Measurements from ENCODE around the gene SPAG17. TPM values are rescaled to one million over a fixed set of nuclear protein-coding genes. Genes with fewer than 3 reads are reported as not detected.
"Not testable (repeated sequence)": the region's sequence is repeated elsewhere in the genome, so short reads cannot be mapped to it uniquely, and the experiment has no call there.

Gene SPAG17
- total RNA-seq, 1 donor from 2014 or later: 0.52 TPM

DNA sequence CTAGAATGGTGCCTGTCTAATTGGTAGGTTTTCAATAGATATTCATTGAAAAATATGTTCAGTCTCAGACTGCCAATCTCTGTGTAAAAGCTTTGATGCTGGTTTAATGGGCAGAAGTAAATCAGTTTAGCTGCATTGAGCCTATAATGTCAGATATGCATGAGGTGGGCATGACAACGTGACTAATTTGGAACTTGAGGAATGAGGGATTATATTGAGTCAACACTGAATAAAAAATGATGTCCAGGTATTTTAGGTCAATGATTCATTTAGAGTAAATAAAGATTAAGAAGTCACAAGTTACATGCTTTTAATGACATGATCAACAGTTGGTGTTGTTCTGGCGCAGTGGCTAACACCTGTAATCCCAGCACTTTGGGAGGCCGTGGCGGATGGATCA, 252.5 kb downstream of the SPAG17 start:
- Histone ChIP-seq H3K4me1 (ENCODE audit: control insufficient read depth in 3 of 3, insufficient read depth in 3 of 3, low read length in 3 of 3) (peaks cover 17 to 37% (median 19%) of the 10 kb centered on the region in 3 donors), H3K4me3 (ENCODE audit: low read length in 3 of 3) (no peak overlapping the region), H3K36me3 (ENCODE audit: control insufficient read depth in 3 of 3, insufficient read depth in 3 of 3, low read length in 3 of 3) (peaks cover 0 to 21% (median 3%) of the 10 kb centered on the region in 3 donors), H3K9ac (ENCODE audit: low read depth in 1 of 3, low read length in 3 of 3) (no peak overlapping the region), H3K27me3 (ENCODE audit: control insufficient read depth in 3 of 3, insufficient read depth in 3 of 3, low read length in 3 of 3) (no peaks in the 10 kb centered on the region), H3K27ac (ENCODE audit: low read depth, low read length) (no peak overlapping the region), H3K9me3 (ENCODE audit: control insufficient read depth in 3 of 3, low read length in 3 of 3) (no peaks in the 10 kb centered on the region)

GRCh38 chr1:117930484-117930883, 254.5 kb downstream of the SPAG17 start:
- no peaks in the 10 kb centered on the region for H3K27me3 ChIP-seq (ENCODE audit: control insufficient read depth in 3 of 3, insufficient read depth in 3 of 3, low read length in 3 of 3)
- H3K36me3 ChIP-seq (ENCODE audit: control insufficient read depth in 3 of 3, insufficient read depth in 3 of 3, low read length in 3 of 3): peaks cover 0 to 8% (median 3%) of the 10 kb centered on the region in 3 donors
- peak overlapping the region; percentile 83 to 91 (median 89) for H3K9ac ChIP-seq (ENCODE audit: low read depth in 1 of 3, low read length in 3 of 3)
- no peaks in the 10 kb centered on the region for H3K9me3 ChIP-seq (ENCODE audit: control insufficient read depth in 3 of 3, low read length in 3 of 3)
- peaks cover 17 to 37% (median 22%) of the 10 kb centered on the region in 3 donors for H3K4me1 ChIP-seq (ENCODE audit: control insufficient read depth in 3 of 3, insufficient read depth in 3 of 3, low read length in 3 of 3)
- H3K27ac ChIP-seq (ENCODE audit: low read depth, low read length): no peak overlapping the region
- H3K4me3 ChIP-seq (ENCODE audit: low read length in 3 of 3): peak overlapping the region; percentile 98 to 99 (median 98)

- Histone ChIP-seq H3K27ac (ENCODE audit: low read depth, low read length) (no peak overlapping the region), H3K36me3 (ENCODE audit: control insufficient read depth in 3 of 3, insufficient read depth in 3 of 3, low read length in 3 of 3) (peaks cover 0 to 8% (median 3%) of the 10 kb centered on the region in 3 donors), H3K9me3 (ENCODE audit: control insufficient read depth in 3 of 3, low read length in 3 of 3) (no peaks in the 10 kb centered on the region), H3K9ac (ENCODE audit: low read depth in 1 of 3, low read length in 3 of 3) (peak overlapping the region; percentile 83 to 91 (median 89)), H3K27me3 (ENCODE audit: control insufficient read depth in 3 of 3, insufficient read depth in 3 of 3, low read length in 3 of 3) (no peaks in the 10 kb centered on the region), H3K4me3 (ENCODE audit: low read length in 3 of 3) (peak overlapping the region; percentile 98 to 99 (median 98)), H3K4me1 (ENCODE audit: control insufficient read depth in 3 of 3, insufficient read depth in 3 of 3, low read length in 3 of 3) (peaks cover 17 to 37% (median 22%) of the 10 kb centered on the region in 3 donors)
Observed at GRCh38 chr1:117930173-117930447, 254.9 kb downstream of the SPAG17 start.

- Histone ChIP-seq H3K9ac (ENCODE audit: low read depth in 1 of 3, low read length in 3 of 3) (peak within 1 kb of the TSS; percentile 83 to 91 (median 89)), H3K36me3 (ENCODE audit: control insufficient read depth in 3 of 3, insufficient read depth in 3 of 3, low read length in 3 of 3) (peaks cover 0 to 4% (median 3%) of the 10 kb centered on the region in 3 donors), H3K4me3 (ENCODE audit: low read length in 3 of 3) (peak within 1 kb of the TSS; percentile 98 to 99 (median 98)), H3K9me3 (ENCODE audit: control insufficient read depth in 3 of 3, low read length in 3 of 3) (no peaks in the 10 kb centered on the region), H3K4me1 (ENCODE audit: control insufficient read depth in 3 of 3, insufficient read depth in 3 of 3, low read length in 3 of 3) (peaks cover 17 to 37% (median 22%) of the 10 kb centered on the region in 3 donors), H3K27ac (ENCODE audit: low read depth, low read length) (peak within 1 kb of the TSS; percentile 89), H3K27me3 (ENCODE audit: control insufficient read depth in 3 of 3, insufficient read depth in 3 of 3, low read length in 3 of 3) (no peaks in the 10 kb centered on the region)
Observed at GRCh38 chr1:117929343-117930172, 255.5 kb downstream of the SPAG17 start, which contains the start of the genes GDAP2 and WDR3. TSS of gene GDAP2 (minus strand) at chr1:117929621. CDS start at chr1:117920357, 9,264 bp downstream. TSS of gene WDR3 (plus strand) at chr1:117929739. CDS start at chr1:117933320, 3,581 bp downstream.

GRCh38 chr1:117928881-117929342, 256.1 kb downstream of the SPAG17 start:
- no peaks in the 10 kb centered on the region for H3K36me3 ChIP-seq (ENCODE audit: control insufficient read depth in 3 of 3, insufficient read depth in 3 of 3, low read length in 3 of 3)
- no peaks in the 10 kb centered on the region for H3K27me3 ChIP-seq (ENCODE audit: control insufficient read depth in 3 of 3, insufficient read depth in 3 of 3, low read length in 3 of 3)
- peaks cover 17 to 37% (median 22%) of the 10 kb centered on the region in 3 donors for H3K4me1 ChIP-seq (ENCODE audit: control insufficient read depth in 3 of 3, insufficient read depth in 3 of 3, low read length in 3 of 3)
- no peaks in the 10 kb centered on the region for H3K9me3 ChIP-seq (ENCODE audit: control insufficient read depth in 3 of 3, low read length in 3 of 3)
- peak overlapping the region; percentile 89 for H3K27ac ChIP-seq (ENCODE audit: low read depth, low read length)
- peak overlapping the region; percentile 83 to 91 (median 88) for H3K9ac ChIP-seq (ENCODE audit: low read depth in 1 of 3, low read length in 3 of 3)
- H3K4me3 ChIP-seq (ENCODE audit: low read length in 3 of 3): peak overlapping the region; percentile 98 to 99 (median 98)

DNA sequence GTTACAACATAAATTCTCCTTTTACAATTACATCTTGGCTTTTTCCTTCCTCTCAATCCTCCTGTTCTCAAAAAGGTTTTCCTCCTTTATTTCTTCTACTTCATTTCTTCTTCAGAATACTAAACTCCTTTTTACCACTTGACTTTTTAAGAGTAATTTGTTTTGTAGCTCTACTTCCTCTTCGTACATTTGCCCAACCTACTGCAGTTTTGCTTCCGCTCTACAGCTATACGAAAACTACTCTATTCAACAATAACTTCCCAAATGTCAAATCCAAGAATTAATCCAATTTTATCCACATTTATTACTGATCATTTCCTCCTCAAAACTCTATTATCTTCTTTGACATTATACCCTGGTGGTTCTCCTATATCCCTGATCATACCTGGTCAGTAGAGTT, 259.0 kb downstream of the SPAG17 start:
- Histone ChIP-seq H3K9ac (ENCODE audit: low read depth in 1 of 3, low read length in 3 of 3) (no peak overlapping the region), H3K9me3 (ENCODE audit: control insufficient read depth in 3 of 3, low read length in 3 of 3) (no peaks in the 10 kb centered on the region), H3K4me3 (ENCODE audit: low read length in 3 of 3) (no peak overlapping the region), H3K27ac (ENCODE audit: low read depth, low read length) (no peak overlapping the region), H3K4me1 (ENCODE audit: control insufficient read depth in 3 of 3, insufficient read depth in 3 of 3, low read length in 3 of 3) (peaks cover 12 to 26% (median 22%) of the 10 kb centered on the region in 3 donors), H3K27me3 (ENCODE audit: control insufficient read depth in 3 of 3, insufficient read depth in 3 of 3, low read length in 3 of 3) (no peaks in the 10 kb centered on the region), H3K36me3 (ENCODE audit: control insufficient read depth in 3 of 3, insufficient read depth in 3 of 3, low read length in 3 of 3) (no peaks in the 10 kb centered on the region)

DNA sequence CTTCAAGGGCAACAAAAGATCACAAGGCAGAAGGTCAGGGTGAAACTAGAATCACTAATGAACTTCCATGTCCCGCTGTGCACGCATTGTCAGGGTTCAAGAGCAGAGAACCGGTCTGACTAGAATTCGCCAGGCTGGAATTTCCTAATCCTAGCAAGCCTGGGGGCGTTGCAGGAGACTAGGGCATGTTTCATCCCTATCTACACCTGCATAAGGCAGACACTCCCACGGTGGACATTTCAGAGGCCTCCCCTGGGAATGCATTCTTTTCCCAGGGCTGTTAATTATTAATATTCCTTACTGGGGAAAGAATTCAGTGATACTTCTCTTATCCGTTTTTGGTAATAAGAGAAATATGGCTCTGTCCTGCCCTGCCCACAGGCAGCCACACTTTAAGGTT, 262.3 kb downstream of the SPAG17 start:
- H3K9ac ChIP-seq (ENCODE audit: low read depth in 1 of 3, low read length in 3 of 3); H3K4me3 ChIP-seq (ENCODE audit: low read length in 3 of 3); H3K27ac ChIP-seq (ENCODE audit: low read depth, low read length); H3K27me3 ChIP-seq (ENCODE audit: control insufficient read depth in 3 of 3, insufficient read depth in 3 of 3, low read length in 3 of 3); H3K9me3 ChIP-seq (ENCODE audit: control insufficient read depth in 3 of 3, low read length in 3 of 3); H3K4me1 ChIP-seq (ENCODE audit: control insufficient read depth in 3 of 3, insufficient read depth in 3 of 3, low read length in 3 of 3): not testable (repeated sequence)
- peaks cover 0 to 13% (median 7%) of the 10 kb centered on the region in 3 donors for H3K36me3 ChIP-seq (ENCODE audit: control insufficient read depth in 3 of 3, insufficient read depth in 3 of 3, low read length in 3 of 3)

- Histone ChIP-seq H3K36me3 (ENCODE audit: control insufficient read depth in 3 of 3, insufficient read depth in 3 of 3, low read length in 3 of 3) (peaks cover 0 to 19% (median 12%) of the 10 kb centered on the region in 3 donors), H3K4me3 (ENCODE audit: low read length in 3 of 3) (no peak overlapping the region), H3K9ac (ENCODE audit: low read depth in 1 of 3, low read length in 3 of 3) (no peak overlapping the region), H3K27ac (ENCODE audit: low read depth, low read length) (no peak overlapping the region), H3K4me1 (ENCODE audit: control insufficient read depth in 3 of 3, insufficient read depth in 3 of 3, low read length in 3 of 3) (peaks cover 0 to 3% (median 0%) of the 10 kb centered on the region in 3 donors), H3K27me3 (ENCODE audit: control insufficient read depth in 3 of 3, insufficient read depth in 3 of 3, low read length in 3 of 3) (no peaks in the 10 kb centered on the region), H3K9me3 (ENCODE audit: control insufficient read depth in 3 of 3, low read length in 3 of 3) (no peaks in the 10 kb centered on the region)
Observed at GRCh38 chr1:117921991-117922390, 263.0 kb downstream of the SPAG17 start.

DNA sequence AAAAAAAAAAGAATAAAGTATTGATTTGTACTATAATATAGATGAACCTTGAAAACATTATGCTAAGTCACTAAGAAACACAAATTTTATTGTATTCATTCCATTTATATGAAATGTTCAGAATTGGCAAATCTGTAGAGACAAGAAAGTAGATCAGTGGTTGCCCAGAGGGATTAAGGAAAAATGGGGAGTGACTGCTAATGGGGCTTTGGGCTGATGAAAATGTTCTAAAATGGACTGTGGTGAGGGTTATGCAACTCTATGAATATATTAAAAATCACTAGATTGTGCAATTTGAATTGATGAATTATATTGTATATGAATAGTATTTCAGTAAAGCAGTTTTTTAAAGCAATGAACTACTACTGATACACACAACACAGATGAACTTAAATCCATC, 265.7 kb downstream of the SPAG17 start:
- Histone ChIP-seq H3K27ac (ENCODE audit: low read depth, low read length) (no peak overlapping the region), H3K27me3 (ENCODE audit: control insufficient read depth in 3 of 3, insufficient read depth in 3 of 3, low read length in 3 of 3) (no peaks in the 10 kb centered on the region), H3K36me3 (ENCODE audit: control insufficient read depth in 3 of 3, insufficient read depth in 3 of 3, low read length in 3 of 3) (peaks cover 8 to 36% (median 26%) of the 10 kb centered on the region in 3 donors), H3K9ac (ENCODE audit: low read depth in 1 of 3, low read length in 3 of 3) (no peak overlapping the region), H3K9me3 (ENCODE audit: control insufficient read depth in 3 of 3, low read length in 3 of 3) (no peaks in the 10 kb centered on the region), H3K4me3 (ENCODE audit: low read length in 3 of 3) (no peak overlapping the region), H3K4me1 (ENCODE audit: control insufficient read depth in 3 of 3, insufficient read depth in 3 of 3, low read length in 3 of 3) (no peaks in the 10 kb centered on the region)

GRCh38 chr1:117911051-117911450, 274.0 kb downstream of the SPAG17 start:
- H3K27me3 ChIP-seq (ENCODE audit: control insufficient read depth in 3 of 3, insufficient read depth in 3 of 3, low read length in 3 of 3): no peaks in the 10 kb centered on the region
- H3K36me3 ChIP-seq (ENCODE audit: control insufficient read depth in 3 of 3, insufficient read depth in 3 of 3, low read length in 3 of 3): peaks cover 14 to 63% (median 55%) of the 10 kb centered on the region in 3 donors
- no peaks in the 10 kb centered on the region for H3K4me1 ChIP-seq (ENCODE audit: control insufficient read depth in 3 of 3, insufficient read depth in 3 of 3, low read length in 3 of 3)
- no peak overlapping the region for H3K9ac ChIP-seq (ENCODE audit: low read depth in 1 of 3, low read length in 3 of 3)
- H3K9me3 ChIP-seq (ENCODE audit: control insufficient read depth in 3 of 3, low read length in 3 of 3): no peaks in the 10 kb centered on the region
- no peak overlapping the region for H3K4me3 ChIP-seq (ENCODE audit: low read length in 3 of 3)
- no peak overlapping the region for H3K27ac ChIP-seq (ENCODE audit: low read depth, low read length)
